HUDEP-2 (cell line): ENCODE data around the gene DCX.
A peak's percentile ranks its signal among the peaks of the same experiment; 100 is the strongest.
"Not testable (repeated sequence)": the region's sequence is repeated elsewhere in the genome, so short reads cannot be mapped to it uniquely, and the experiment has no call there.

Source experiments
- DNase-seq, 76 experiments: peaks; one replicate each; lab custom pipeline; 2025; ENCODE audit not compliant: unreplicated experiment in 76 of 76; lab: John Stamatoyannopoulos, UW

DCX gene

DNA sequence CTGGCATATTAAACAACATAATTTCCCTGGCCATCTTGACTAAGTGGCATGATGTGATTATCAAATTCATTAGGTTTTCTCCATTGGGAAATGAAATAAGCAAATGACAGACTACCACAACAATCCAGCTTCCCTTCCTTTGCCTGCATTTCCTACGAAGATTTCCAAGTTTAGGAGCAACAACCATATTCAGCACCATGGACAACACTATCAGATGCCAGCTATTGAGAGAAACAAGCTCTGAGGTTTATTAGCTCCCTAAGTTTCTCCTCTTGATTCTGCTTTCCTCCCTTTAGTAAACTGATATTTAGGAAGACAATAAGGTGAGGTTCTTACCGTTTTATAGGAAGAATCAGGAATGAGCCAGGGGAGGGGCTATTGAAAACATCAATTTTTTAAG, 36.2 kb downstream of the DCX start:
- DNase-seq = no peak

DNA sequence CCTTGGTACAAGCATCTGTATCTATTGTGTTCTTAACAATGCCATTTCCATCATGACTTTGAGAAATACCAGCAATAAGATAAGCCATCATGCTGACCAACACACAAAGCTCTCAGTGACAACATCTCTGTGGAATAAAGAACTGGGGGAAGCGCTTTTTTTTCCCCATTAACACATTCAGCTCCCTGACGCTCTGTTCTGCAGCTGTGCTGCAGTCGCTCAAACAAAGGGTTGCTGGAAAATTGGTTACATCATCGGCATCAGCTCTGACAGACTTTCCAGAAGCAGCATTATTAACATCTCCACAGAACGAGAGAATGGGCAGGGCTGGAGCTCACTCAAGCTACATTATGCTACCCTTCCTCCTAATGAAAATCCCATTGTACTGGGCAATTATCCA, 39.9 kb downstream of the DCX start:
- DNase-seq = no peak

DNA sequence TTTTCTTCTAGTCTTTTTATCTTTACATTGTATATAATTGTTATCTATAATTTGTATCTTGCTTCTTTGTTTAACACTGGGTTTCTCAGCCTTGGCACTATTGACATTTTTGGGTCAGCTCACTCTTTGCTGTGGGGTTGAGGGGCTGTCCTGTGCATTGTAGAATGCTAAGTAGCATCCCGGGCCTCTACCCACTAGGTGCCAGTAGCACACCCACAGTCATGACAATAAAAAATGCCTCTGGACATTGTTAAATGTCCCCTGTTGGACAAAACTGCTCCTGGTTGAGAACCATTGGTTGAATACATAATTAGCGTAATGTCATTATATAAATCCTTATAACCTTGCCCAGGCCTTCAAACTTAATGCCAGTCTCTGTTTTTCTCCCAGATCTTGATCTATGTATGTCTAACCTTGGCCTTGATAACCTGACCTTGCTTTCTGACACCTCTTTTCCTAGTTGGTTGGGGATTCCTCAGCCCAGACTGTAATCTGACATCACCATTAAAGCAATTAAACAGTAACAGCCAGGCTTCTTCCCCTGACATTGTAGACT, 46.1 kb downstream of the DCX start:
- no peak for DNase-seq

DNA sequence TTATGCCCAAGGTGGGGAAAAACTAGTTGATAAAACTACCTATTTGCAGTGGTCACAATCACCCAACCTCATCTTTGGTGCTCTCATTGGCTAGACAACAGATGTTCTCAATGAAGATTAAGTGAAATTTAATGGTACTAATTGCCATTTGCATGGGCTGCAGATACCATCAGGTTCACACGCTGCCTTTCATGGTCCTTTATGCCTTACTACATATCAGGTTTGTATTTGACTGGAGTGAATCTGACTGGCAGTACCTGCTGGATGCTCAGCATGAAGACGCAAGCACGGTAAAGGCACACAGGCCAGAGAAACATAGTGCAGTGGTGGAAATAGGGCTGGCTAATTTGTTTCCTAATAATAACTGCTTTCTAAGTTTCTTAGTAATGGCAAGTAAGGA, 48.3 kb downstream of the DCX start:
- DNase-seq = no peak

DNA sequence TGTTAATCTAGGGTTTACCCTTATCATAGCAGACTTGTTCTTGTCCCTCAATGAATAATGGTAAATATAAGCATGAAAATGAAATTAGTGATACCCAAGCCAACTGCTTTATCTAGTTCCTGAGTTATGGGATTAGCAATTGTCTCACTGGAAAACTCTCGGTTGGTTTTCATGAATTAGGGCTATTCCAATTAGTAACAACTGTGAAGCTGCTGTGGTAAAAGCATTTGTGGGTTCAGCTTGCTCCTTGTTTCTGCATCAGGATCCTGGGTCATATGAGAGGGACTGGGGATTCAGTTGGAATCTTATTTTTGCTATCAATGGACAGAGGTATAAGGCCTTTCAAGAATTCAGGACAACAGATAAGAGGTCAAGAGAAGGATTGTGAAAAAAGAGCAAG, 50.2 kb downstream of the DCX start:
- DNase-seq = no peak

DNA sequence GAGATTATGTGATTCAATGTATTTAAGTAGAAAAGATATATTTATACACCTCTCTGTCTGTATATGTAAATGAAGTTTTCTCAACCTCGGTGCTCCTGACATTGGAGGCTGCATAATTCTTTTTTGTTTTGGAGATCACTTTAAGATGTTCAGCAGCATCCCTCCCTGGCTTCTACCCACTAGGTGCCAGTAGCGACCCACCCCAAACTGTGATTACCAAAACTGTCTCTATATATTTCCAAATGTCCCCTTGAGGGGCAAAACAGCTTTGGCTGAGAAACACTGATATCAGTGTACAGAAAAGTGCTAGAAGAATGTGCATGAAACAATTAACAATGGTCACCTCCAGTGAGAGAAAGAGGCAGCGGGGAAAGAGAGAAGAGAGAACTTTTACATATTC, 51.2 kb downstream of the DCX start:
- DNase-seq = no peak

DNA sequence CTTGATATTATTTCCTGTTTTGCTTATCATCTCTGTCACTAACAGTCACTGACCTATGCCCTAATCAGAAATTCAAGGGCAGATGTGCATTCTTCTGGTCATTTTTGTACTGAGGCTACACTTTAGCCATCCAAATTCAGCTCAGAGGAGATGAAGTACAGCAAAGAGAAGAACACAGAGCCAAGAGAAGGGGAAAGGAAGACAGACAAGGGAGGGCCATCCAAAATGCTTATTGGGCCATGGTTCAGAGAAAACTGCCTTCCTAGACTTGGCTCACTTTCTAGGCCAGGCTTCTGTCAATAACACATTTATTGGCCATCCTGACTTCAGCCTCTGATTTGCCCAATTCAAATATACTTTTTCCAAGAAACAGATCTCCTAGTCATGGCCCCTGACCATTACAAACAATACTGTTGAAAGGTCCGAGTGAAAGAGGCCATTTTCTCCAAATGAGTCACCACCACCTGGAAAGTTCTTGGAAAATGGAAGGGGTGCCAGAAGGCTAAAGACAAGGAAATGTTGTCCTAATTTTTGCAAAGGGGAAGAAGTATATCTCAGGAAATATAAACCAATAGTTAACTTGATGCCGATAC, 56.4 kb downstream of the DCX start:
- DNase-seq = no peak

DNA sequence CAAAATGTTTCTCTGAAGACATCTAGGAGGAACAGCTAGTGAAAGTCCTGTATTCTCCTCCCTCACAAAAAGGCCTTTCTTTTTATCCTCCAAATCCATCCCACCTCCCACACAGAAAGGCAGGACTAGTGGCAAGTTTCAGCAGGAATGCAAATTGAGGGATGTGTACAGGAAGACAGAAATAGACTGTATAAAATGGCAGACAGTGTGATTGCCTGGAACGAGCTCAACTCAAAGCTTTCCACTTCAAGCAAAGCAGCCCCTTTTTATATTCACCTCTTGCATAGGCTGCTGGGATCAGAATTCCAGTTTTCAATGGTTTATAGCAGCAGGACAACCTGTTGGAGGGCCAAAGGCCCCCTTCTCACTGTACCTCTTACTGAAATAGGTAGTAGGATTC, 57.5 kb downstream of the DCX start:
- DNase-seq = no peak

DNA sequence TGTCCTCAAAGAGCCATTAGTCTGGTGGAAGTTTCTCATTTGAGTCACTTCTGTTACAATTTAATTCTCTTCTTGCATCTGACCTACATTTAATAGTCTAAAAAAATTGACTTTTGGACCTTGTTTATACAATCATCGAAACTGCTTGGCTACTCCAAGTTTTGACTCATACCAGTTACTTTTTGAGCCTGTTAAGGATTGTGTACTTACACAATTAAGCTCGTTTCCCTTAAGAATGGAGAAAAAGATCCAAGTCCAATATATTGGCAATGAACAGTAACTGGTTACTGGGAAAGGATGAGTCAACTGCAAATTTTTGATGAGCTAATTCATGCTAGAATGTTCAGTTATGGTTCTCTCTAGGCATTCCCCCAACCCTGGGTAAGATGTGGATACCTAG, 58.2 kb downstream of the DCX start:
- DNase-seq = no peak

DNA sequence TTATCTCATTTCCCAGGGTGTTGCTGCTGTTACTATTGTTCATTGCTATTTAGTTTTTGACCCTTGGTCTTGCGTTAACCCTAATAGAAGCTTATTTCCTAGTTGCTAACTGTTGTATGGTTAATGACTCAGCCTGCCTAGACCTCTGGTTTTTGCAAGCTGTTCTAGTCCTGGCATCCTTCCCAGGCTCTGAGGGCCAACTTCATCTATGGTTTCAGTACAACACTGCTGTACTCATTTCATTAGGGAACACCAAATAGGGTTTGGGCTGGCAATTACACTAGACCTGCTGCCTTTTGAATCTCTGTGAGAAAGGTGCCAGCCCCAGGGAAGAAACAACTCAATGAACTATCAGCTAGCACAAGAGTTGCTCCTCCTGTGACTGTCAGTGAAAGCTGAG, 59.6 kb downstream of the DCX start:
- peak in 2 of 76 experiments; percentile 0 to 1 for DNase-seq

DNA sequence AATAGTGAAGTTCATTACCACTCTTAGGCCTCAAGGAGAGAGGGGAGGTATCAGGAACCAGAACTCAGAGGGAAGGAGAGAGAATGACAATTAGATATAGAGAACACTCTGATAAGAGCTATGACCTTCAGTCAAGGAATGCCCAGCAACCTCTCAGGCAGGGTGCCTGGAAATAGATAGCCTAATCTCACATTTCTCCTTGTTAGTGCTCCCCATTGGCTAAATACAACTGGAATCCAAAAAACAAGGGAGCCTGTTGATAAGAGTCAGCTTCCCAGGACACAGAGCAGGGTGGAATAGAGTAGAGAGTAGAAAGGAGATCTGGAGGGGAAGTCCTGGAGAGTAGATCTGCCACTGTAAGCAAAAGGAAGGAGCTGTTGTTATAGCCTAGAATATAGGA, 62.1 kb downstream of the DCX start:
- no peak for DNase-seq

DNA sequence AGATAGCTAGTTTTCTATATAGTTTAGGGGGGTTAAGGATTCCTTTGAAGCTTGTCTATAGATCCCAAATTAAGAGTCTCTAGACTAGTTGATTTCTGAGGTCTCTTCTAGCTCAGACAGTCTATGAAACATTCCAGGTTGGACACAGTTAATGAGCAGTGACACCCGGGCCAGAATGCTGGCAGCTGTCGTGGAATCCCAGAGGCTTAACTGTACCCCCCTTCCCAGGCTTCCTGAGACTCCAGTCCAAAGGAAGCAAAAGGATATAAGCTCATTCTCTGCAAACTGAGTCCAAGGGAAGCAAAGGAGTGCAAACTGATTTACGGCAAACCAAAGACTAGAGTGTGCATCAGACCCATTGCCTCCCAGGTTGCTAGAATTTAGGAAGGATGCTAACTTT, 62.9 kb downstream of the DCX start:
- DNase-seq = no peak

DNA sequence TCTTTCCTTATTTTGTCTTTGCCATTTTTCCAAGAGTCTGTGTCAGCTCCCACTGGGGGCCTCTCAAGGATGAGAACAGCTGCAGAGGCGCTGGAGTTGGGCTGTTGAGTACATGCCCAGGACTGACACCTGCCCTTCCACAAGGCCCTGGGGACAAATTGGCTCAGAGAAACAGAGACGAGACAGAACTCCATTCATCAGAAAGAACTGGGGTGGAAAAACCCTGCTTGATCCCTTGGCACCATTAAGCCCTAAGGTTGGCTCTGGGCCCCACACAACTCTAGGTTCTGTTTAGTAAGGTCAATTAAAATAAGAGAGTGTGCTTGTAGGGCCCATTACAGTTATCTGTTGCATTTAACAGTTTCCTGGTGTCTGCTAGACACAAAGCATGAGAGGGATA, 63.6 kb downstream of the DCX start:
- DNase-seq = no peak

DNA sequence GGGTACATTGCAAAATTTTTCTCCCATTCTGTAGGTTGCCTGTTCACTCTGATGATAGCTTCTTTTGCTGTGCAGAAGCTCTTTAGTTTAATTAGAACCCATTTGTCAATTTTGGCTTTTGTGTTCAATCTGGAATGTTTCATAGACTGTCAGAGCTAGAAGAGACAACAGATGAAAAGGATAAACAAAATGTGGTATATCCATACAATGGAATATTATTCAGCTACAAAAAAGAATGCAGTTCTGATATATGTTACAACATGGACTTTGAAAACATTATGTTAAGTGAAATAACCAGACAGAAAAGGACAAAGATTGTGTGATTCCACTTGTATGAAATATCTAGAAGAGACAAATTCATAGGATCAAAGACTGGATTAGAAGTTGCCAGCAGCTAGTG, 65.8 kb downstream of the DCX start:
- not testable (repeated sequence) for DNase-seq

DNA sequence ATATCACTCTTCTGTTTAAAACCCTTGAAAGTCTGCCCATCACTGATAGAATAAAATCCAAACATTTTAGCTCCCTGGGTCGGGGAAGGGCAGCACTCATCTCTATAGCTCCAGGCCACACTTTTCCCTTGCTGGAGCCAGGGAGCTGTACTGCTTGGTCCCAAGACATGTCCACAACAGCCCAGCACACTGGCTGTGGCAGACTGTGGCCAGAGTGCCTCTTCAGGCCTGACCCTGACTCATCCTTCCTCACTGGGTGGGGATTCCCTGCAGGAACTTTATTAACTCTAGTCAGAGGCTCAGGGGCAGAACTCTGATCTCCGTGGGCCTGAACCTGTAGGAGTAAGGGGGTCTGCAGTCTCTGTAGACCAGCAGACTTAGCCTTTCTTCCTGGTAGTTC, 71.9 kb downstream of the DCX start:
- no peak for DNase-seq

DNA sequence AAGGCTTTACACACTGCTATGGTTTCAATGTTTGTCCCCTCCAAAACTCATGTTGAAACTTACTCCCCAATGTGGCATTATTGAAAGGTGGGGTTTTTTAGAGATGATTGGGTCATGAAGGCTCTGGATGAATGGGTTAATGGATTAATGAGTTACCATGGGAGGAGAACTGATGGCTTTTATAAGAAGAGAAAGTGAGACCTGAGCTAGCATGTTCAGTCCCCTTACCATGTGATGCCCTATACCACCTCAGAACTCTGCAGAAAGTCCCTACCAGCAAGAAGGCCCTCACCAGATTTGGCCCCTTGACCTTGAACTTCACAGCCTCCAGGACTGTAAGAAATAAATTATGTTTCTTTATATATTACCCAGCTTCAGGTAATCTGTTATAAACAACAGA, 72.8 kb downstream of the DCX start:
- no peak for DNase-seq

DNA sequence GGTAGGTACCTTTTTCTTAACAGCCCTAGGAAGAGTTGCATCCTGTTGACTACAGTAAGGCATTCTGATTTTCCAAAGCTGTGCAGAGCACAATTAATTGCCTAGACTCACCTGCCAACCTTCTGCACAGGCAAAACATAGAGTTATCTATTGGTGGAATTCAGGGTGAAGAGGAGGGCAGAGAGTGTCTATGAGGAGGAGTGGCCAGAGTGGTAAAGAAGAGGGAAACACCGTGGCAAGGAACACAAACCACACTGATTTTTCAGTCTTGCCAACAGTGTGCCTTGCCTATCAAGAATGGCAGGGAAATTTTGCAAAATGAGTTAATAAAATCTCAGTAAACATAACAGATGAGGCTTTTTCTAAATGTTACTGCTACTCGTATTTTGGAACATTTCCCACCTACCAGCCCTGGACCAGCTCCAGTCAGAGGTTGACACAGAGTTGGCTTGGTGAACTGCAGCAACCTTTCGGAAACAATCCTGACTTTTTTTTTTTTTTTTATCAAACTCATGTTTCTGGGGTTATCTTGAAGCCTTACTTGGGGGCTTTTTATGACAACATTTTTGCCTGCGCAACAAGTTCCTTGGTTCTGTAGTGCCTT, 73.8 kb downstream of the DCX start:
- DNase-seq = no peak

DNA sequence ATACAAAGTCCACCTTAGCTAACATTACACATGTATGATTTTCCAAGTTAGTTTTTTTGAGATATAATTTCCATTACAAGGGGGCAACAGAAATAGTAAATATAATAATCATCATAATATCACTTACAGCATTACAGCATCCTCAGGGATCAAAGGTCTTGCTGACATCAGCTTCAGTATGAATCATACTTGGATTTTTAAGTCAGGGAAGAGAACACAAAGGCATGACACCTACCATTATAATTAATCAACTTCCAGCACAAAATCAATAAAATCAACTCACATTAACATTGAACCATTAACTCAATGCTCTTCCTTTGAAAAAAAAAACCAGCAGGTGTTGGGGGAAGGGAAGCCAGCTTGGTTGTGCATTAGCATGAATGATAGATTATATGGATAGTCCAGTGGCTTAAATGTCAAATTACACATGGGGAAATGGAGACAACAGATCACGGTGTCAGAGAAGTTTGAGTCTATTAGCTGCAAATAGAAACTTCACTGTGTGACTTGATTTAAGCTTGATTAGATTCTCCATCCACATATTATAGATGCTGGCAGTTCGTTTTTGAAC, 74.8 kb downstream of the DCX start:
- DNase-seq = no peak

DNA sequence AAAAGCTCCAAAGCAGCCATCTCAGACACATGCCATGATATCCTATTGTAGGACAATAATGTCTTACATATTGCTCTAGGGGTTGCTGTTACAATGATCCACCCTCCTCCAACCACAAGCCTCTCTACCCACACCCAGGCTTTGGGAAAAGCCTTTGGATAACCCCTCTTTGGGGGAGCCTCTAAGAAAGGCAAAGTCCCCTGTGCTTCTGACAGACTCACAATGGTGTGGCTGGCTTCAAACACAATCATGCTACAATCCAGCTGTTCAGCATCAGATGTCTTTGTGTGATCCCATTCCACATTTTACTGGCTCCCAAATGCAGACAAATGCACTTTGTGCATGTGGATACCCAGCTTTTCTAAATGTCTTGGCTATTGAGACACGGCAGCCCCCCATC, 75.9 kb downstream of the DCX start:
- DNase-seq = no peak

DNA sequence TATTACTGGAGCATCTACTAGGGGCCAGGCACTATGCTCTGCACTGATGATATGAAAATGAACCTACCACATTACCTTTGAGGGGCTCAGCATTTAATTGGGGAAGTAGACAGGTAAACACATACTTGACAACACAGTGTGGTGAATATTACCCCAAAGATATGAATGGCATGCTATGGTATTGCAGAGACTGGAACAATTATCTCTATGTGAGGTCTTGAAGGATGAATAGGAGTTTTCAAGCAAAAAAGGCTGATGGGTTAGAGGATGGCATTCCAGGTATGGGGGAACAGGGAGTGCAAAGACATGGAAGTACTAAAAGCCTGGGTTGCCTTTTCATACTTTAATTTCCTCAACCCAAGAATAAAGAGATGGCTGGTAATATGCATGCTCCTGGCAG, 82.6 kb downstream of the DCX start:
- DNase-seq = no peak

DNA sequence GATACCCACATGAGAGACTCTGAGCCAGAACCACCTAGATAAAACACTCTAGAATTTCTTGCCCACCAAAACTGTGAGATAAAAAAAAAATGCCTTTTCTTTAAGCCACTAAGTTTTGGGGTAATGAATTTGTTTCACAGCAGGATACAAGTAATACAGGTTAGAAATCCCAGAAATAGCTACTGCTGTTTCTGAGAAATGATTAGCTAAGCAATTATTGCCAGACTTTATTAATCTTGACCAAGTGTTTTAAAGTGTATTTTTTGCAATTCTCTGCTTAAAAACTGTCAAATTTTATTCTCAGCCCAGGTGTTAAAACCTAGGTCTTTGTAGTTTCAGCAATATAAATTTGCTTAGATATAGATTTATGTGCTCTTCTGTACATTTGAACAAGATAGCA, 83.1 kb downstream of the DCX start:
- DNase-seq = no peak

DNA sequence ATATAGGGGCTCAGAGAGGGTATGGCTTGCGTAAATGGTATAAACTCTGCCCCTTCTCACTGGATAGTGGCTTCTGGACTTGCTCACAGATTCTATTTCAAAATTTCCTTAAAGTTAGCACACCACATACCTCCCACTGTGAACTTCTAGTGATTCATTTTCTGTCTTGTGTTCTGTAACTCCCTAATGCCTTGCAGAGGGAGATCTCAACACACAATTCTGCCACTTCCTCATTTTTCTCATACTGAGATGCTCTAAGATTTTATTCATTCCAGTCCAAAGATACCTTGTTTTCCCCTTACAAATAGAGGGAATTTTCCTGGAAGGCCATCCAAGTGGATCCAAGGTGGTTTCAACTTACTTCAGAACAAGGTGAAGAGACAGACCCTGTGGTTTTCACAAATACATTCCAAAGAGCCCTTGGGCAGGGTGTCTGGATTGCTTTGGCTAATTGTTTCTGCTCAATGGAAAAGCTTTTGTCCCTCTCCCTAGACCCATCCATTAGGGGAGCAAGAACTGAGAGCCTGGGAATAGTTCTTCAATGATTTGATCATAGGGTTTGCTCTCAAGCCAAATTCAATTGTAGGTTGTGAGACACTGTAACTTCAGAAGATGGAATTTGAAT, 89.6 kb downstream of the DCX start:
- DNase-seq = no peak
